ENCODE measurements around the gene GPRC5A. TPM values are rescaled to one million over a fixed set of nuclear protein-coding genes. Genes with fewer than 3 reads are reported as not detected.

The GPRC5A gene
- total RNA-seq, 2 donors from 2014 or later, result 234 to 246 TPM

DNA sequence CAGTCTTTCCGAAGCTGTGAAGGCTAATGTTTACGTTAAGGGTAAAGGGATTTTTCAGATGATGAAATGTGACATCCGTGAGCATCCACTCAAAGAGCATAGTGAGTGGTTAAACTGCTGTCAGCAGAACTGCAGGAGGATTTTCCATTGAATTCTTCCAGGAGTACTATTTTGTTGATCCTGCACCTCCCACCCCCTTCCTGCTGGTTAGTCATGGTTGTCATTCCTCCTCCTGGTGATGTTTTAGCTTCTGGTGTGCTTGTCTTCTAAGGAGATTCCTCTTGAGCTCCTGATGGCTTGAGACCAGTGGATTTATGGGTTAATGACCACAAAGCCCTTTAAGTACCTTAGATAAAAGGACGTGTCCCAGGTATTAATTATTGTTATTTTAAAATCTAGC is 63.0 kb downstream of the GPRC5A start:
- TF ChIP-seq, protein P1, sequence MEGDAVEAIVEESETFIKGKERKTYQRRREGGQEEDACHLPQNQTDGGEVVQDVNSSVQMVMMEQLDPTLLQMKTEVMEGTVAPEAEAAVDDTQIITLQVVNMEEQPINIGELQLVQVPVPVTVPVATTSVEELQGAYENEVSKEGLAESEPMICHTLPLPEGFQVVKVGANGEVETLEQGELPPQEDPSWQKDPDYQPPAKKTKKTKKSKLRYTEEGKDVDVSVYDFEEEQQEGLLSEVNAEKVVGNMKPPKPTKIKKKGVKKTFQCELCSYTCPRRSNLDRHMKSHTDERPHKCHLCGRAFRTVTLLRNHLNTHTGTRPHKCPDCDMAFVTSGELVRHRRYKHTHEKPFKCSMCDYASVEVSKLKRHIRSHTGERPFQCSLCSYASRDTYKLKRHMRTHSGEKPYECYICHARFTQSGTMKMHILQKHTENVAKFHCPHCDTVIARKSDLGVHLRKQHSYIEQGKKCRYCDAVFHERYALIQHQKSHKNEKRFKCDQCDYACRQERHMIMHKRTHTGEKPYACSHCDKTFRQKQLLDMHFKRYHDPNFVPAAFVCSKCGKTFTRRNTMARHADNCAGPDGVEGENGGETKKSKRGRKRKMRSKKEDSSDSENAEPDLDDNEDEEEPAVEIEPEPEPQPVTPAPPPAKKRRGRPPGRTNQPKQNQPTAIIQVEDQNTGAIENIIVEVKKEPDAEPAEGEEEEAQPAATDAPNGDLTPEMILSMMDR (IDR thresholded peaks at IDR 0.05), result no peak

DNA sequence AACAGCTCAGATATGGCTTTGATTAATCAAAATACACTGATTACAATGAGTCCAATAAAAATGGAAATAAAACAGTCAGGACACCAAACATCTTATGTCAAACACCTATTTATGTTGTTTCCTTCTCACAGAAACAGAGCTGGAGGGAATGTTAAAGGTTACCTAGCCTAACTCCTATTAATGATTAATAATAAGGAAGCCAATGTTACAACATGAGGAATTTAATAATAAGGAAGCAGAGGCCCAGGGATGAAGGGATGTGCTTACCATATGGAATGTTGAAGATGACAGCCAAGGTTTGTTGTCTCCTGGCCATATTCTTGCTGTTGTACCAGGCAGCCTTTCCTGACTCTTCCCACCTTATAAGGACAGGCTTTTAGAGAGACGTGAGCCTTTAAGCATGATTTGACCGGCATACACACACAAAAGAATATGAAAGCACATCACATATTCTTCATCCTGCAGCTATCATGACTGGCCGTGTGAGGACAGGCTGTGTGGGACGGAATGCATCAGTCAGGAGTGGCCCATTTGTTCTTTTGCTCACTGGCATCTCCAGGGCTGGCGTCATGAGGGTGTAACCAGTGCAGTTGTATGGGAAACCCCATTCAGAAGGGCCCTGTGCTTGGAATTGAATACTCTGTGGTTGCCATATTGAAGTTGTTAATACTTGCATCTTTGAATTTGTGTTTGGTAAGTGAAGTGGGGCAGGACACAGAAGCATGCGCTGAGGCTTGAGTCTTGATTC is 63.7 kb downstream of the GPRC5A start:
- Histone ChIP-seq H3K27me3 (no peaks in the 10 kb centered on the region), H3K36me3 (no peaks in the 10 kb centered on the region), H3K27ac (no peak overlapping the region), H3K4me1 (no peaks in the 10 kb centered on the region), H3K9me3 (no peaks in the 10 kb centered on the region), H3K9ac (ENCODE audit: low read depth in 2 of 2, low read length in 2 of 2) (no peak overlapping the region), H3K4me3 (no peak overlapping the region)
- no peak for DNase-seq
- intact Hi-C loops (cut with DNase I), result no loop called here
- TF ChIP-seq, protein P1 (IDR thresholded peaks at IDR 0.05), result no peak

More for the DNA sequence above, 63.0 kb downstream of the GPRC5A start:
- Histone ChIP-seq H3K27me3 (no peaks in the 10 kb centered on the region), H3K36me3 (no peaks in the 10 kb centered on the region), H3K4me1 (no peaks in the 10 kb centered on the region), H3K9me3 (no peaks in the 10 kb centered on the region), H3K4me3 (no peak overlapping the region), H3K27ac (no peak overlapping the region), H3K9ac (ENCODE audit: low read depth in 2 of 2, low read length in 2 of 2) (no peak overlapping the region)
- intact Hi-C loops (cut with DNase I), result no loop called here
- no peak for DNase-seq

DNA sequence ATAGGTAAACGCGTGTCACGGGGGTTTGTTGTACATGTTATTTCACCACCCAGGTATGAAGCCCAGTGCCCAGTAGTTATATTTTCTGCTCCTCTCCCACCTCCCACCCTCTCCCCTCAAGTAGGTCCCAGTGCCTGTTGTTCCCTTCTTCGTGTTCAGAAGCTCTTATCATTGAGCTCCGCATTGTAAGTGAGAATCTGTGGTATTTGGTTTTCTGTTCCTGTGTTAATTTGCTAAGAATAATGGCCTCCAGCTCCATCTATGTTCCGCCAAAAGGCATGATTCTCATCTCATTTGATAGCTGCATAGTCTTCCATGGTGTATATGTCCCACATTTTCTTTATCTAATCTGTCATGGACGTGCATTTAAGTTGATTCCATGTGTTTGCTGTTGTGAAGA is 67.5 kb downstream of the GPRC5A start:
- TF ChIP-seq, protein P1 (IDR thresholded peaks at IDR 0.05), result no peak
- H3K27ac ChIP-seq, result no peak overlapping the region
- no peaks in the 10 kb centered on the region for H3K27me3 ChIP-seq
- no peak for DNase-seq
- H3K9ac ChIP-seq (ENCODE audit: low read depth in 2 of 2, low read length in 2 of 2), result no peak overlapping the region
- no peaks in the 10 kb centered on the region for H3K9me3 ChIP-seq
- intact Hi-C loops (cut with DNase I), result no loop called here
- H3K4me3 ChIP-seq, result no peak overlapping the region
- H3K4me1 ChIP-seq, result no peaks in the 10 kb centered on the region
- H3K36me3 ChIP-seq, result no peaks in the 10 kb centered on the region

DNA sequence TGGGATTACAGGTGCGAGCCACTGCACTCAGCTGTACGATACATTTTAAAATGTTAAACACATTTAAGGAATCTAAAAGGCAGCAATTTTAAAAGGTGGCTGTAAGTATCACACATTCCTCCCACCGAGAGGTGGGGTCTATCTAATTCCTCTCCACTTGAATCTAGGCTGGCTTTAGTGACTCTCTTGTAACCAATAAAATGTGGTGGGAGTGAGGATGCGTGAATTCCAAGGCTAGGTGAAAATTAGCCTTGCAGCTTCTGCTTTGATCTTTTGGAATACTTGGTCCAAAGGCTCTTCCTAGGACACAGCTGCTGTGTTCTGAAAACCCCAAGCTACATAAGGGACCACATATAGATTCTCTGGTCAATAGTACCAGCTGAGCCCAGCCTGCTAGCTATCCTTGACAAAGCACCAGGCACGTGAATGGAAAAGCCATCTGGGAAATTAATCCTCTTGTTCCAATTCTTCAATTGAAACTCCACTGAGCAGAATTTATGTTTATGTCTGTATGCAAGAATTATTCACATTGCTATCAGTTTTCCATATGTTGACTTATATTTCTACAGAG is 69.4 kb downstream of the GPRC5A start:
- intact Hi-C loops (cut with DNase I), result no loop called here
- no peaks in the 10 kb centered on the region for H3K36me3 ChIP-seq

DNA sequence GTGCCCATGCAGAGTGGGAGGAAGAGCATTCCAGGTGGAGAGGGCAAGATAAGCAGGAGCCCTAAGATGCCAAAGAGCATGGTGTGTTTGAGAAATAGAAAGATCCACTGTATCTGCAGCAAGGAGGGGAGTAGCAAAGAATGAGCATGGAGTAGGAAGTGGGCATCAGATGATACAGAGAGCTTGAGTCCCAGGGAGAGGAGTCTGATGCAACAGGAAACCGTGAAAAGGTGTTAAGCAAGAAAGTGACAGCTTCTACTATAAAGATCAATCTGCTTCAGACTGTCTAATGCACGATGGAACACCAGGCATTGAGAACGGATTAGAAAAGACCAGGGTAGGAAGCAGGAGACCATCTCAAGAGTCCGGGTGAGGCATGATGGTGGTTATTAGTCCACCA is 72.9 kb downstream of the GPRC5A start:
- Histone ChIP-seq H3K27ac (no peak overlapping the region), H3K27me3 (no peaks in the 10 kb centered on the region), H3K36me3 (no peaks in the 10 kb centered on the region), H3K4me3 (no peak overlapping the region), H3K9ac (ENCODE audit: low read depth in 2 of 2, low read length in 2 of 2) (no peak overlapping the region), H3K9me3 (no peaks in the 10 kb centered on the region), H3K4me1 (no peaks in the 10 kb centered on the region)
- intact Hi-C loops (cut with DNase I), result no loop called here
- DNase-seq, result no peak
- TF ChIP-seq, protein P1 (IDR thresholded peaks at IDR 0.05), result no peak

More for the DNA sequence above, 69.4 kb downstream of the GPRC5A start:
- no peak overlapping the region for H3K27ac ChIP-seq
- DNase-seq, result no peak
- H3K9ac ChIP-seq (ENCODE audit: low read depth in 2 of 2, low read length in 2 of 2), result no peak overlapping the region
- no peaks in the 10 kb centered on the region for H3K4me1 ChIP-seq
- no peaks in the 10 kb centered on the region for H3K27me3 ChIP-seq
- TF ChIP-seq, protein P1 (IDR thresholded peaks at IDR 0.05), result no peak
- no peaks in the 10 kb centered on the region for H3K9me3 ChIP-seq
- no peak overlapping the region for H3K4me3 ChIP-seq

Data from colonic mucosa (tissue), 4 donors.